HUES64 (cell line): ENCODE results near the gene SCRN3. TPM values are rescaled to one million over a fixed set of nuclear protein-coding genes. Genes with fewer than 3 reads are reported as not detected.
"Not testable (repeated sequence)": the region's sequence is repeated elsewhere in the genome, so short reads cannot be mapped to it uniquely, and the experiment has no call there.

Source experiments
- H3K27ac ChIP-seq: 2 replicates; pipeline ENCODE4 v1.7.0; 2013; ENCODE audit warnings: low read depth, low read length, inconsistent platforms
- H3K27me3 ChIP-seq: 2 replicates; pipeline ENCODE4 v1.6.1; 2013; ENCODE audit warnings: mild to moderate bottlenecking, low read length; ENCODE audit not compliant: insufficient read depth
- H3K36me3 ChIP-seq: 2 replicates; pipeline ENCODE4 v1.6.1; 2013; ENCODE audit warnings: mild to moderate bottlenecking, low read length; ENCODE audit not compliant: insufficient read depth
- H3K4me1 ChIP-seq: 2 replicates; pipeline ENCODE4 v1.6.1; 2013; ENCODE audit warnings: mild to moderate bottlenecking, low read length, moderate library complexity; ENCODE audit not compliant: insufficient read depth
- H3K4me3 ChIP-seq: 2 replicates; pipeline ENCODE4 v1.5.1; 2013; ENCODE audit warnings: mild to moderate bottlenecking, low read length, moderate library complexity
- H3K9ac ChIP-seq: 2 replicates; pipeline ENCODE4 v1.6.1; 2013; ENCODE audit warnings: mild to moderate bottlenecking, low read depth, low read length
- H3K9me3 ChIP-seq: 2 replicates; pipeline ENCODE4 v1.6.1; 2013; ENCODE audit warnings: low read depth, low read length; ENCODE audit not compliant: insufficient read depth
- WGBS: fragments of 150-250, 120-280 bp; methylation state at CpG from one replicate; pipeline ENCODE4 v1.1.7; 2013; ENCODE audit warnings: missing lambda C conversion rate; 5-methylcytosine and 5-hydroxymethylcytosine counted together
- polyA plus RNA-seq, 2 experiments: library from polyadenylated mRNA; stranded (reverse); fragments of 50-300 nt; gene quantifications; one replicate each; pipeline ENCODE4 v1.2.3, GENCODE V29; 2013

SCRN3 gene, protein sequence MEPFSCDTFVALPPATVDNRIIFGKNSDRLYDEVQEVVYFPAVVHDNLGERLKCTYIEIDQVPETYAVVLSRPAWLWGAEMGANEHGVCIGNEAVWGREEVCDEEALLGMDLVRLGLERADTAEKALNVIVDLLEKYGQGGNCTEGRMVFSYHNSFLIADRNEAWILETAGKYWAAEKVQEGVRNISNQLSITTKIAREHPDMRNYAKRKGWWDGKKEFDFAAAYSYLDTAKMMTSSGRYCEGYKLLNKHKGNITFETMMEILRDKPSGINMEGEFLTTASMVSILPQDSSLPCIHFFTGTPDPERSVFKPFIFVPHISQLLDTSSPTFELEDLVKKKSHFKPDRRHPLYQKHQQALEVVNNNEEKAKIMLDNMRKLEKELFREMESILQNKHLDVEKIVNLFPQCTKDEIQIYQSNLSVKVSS
- polyA plus RNA-seq (2013, experiment 1 of 2) = 10.7 TPM
- polyA plus RNA-seq (2013, experiment 2 of 2) = 12.7 TPM

GRCh38 chr2:174395284-174395968 is at the start of gene SCRN3:
Gene SCRN3 (plus strand): TSS chr2:174395730. CDS start chr2:174398284, 2,554 bp downstream.
- Histone ChIP-seq H3K36me3 (no peaks in the 10 kb centered on the region), H3K9me3 (no peaks in the 10 kb centered on the region), H3K4me3 (peak within 1 kb of the TSS; percentile 89), H3K9ac (peak within 1 kb of the TSS; percentile 59), H3K27me3 (no peaks in the 10 kb centered on the region), H3K4me1 (no peaks in the 10 kb centered on the region; the same call in 1 of the 2 replicates), H3K27ac (peak within 1 kb of the TSS; percentile 50; the same call in 1 of the 2 replicates)
- 1% methylated on average over 35 of the region's 35 CpGs for WGBS

GRCh38 chr2:174350018-174350417 is 45.5 kb upstream of the SCRN3 start:
- WGBS = 71% methylated on average over 1 of the region's 2 CpGs
- Histone ChIP-seq H3K27me3 (peaks cover 12% of the 10 kb centered on the region), H3K9me3 (no peaks in the 10 kb centered on the region), H3K4me3 (no peak overlapping the region), H3K4me1 (peaks cover 17% of the 10 kb centered on the region), H3K9ac (no peak overlapping the region), H3K36me3 (peaks cover 12% of the 10 kb centered on the region; the same call in 1 of the 2 replicates), H3K27ac (no peak overlapping the region)

GRCh38 chr2:174350593-174351181 is 44.8 kb upstream of the SCRN3 start:
- no peak overlapping the region for H3K9ac ChIP-seq
- H3K4me3 ChIP-seq = no peak overlapping the region
- peaks cover 5% of the 10 kb centered on the region; the same call in 1 of the 2 replicates for H3K27me3 ChIP-seq
- H3K9me3 ChIP-seq = no peaks in the 10 kb centered on the region
- 95% methylated on average over 1 of the region's 2 CpGs for WGBS
- H3K4me1 ChIP-seq = peaks cover 13% of the 10 kb centered on the region
- H3K27ac ChIP-seq = no peak overlapping the region
- peaks cover 12% of the 10 kb centered on the region; the same call in 1 of the 2 replicates for H3K36me3 ChIP-seq

DNA sequence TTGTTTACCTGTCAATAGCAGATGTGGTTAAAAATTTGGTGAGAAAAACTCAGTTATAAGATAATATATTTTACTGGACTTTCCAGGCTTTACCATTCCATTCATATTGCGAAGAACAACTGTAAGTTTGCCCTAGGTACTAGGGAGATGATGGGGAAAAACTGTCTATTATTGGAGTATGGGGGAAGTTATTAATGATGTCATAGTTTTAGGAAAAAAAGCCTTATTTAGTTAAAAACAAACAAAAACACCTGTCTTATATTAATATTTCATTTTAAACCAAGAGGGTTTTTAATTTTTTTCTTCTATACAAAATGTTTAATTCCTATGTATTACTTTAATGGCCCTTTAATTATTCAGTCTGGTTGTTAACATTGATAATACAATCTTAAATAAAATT is 42.5 kb upstream of the SCRN3 start:
- Histone ChIP-seq H3K36me3 (peaks cover 10% of the 10 kb centered on the region; the same call in 1 of the 2 replicates), H3K4me1 (no peaks in the 10 kb centered on the region)
- WGBS = 80% methylated on average over 1 of the region's 1 CpG

DNA sequence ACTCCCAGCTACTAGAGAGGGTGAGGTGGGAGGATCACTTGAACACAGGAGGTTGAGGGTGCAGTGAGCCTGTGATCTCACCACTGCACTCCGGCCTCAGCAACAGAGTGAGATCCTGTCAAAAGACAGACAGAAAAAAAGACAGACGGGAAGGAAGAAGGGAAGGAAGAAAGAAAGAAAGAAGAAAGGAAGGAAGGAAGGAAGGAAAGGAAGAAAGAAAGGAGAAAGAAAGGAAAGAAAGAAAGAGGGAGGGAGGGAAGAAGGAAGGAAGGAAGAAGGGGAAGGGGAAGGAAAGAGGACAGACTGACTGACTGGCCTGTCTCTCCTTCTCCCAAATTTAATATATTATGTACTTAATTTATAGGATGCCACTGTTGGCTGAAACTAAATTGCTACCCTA is 39.2 kb upstream of the SCRN3 start:
- H3K4me3 ChIP-seq = no peak overlapping the region
- no peaks in the 10 kb centered on the region for H3K9me3 ChIP-seq
- no peak overlapping the region for H3K27ac ChIP-seq
- no peaks in the 10 kb centered on the region for H3K4me1 ChIP-seq
- no peaks in the 10 kb centered on the region for H3K36me3 ChIP-seq
- 92% methylated on average over 2 of the region's 2 CpGs for WGBS
- H3K27me3 ChIP-seq = no peaks in the 10 kb centered on the region
- no peak overlapping the region for H3K9ac ChIP-seq

More for the DNA sequence above, 42.5 kb upstream of the SCRN3 start:
- no peak overlapping the region for H3K4me3 ChIP-seq
- H3K9ac ChIP-seq = no peak overlapping the region
- H3K27me3 ChIP-seq = no peaks in the 10 kb centered on the region
- H3K9me3 ChIP-seq = no peaks in the 10 kb centered on the region
- H3K27ac ChIP-seq = no peak overlapping the region

GRCh38 chr2:174359663-174360062 is 35.9 kb upstream of the SCRN3 start:
- not testable (repeated sequence) for H3K27me3 ChIP-seq, H3K4me3 ChIP-seq, H3K4me1 ChIP-seq, H3K9ac ChIP-seq, H3K27ac ChIP-seq
- peaks cover 14% of the 10 kb centered on the region; the same call in 1 of the 2 replicates for H3K9me3 ChIP-seq
- H3K36me3 ChIP-seq = peaks cover 13% of the 10 kb centered on the region; the same call in 1 of the 2 replicates
- WGBS = 97% methylated on average over 4 of the region's 4 CpGs

DNA sequence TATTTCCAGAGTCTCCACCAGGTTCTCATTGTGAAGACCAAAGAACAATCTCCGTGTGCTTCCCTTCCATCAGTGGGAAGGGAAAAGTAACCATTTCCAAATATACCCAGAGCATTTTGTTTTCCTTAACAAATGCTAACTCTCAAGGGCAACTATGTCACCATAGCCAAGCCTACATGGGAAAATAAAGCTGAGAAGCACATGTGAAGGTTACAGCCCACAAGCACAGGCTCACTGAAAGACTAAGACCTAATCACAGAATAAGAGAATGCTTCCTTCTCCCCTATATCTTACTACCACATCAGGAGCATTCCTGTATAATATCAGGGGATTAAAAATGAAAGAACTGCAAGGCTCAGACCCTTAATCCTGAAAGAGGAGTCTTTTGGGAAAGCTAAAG is 32.6 kb upstream of the SCRN3 start:
- Histone ChIP-seq H3K36me3 (peaks cover 18% of the 10 kb centered on the region; the same call in 1 of the 2 replicates), H3K9ac (no peak overlapping the region)

GRCh38 chr2:174363492-174364225 is 31.9 kb upstream of the SCRN3 start:
- not testable (repeated sequence) for H3K9ac ChIP-seq
- peaks cover 18% of the 10 kb centered on the region; the same call in 1 of the 2 replicates for H3K36me3 ChIP-seq
- 95% methylated on average over 6 of the region's 6 CpGs for WGBS

More for the DNA sequence above, 32.6 kb upstream of the SCRN3 start:
- WGBS = 91% methylated on average over 1 of the region's 1 CpG
- Histone ChIP-seq H3K27me3 (no peaks in the 10 kb centered on the region), H3K27ac (no peak overlapping the region), H3K9me3 (peaks cover 18% of the 10 kb centered on the region; the same call in 1 of the 2 replicates), H3K4me1 (no peaks in the 10 kb centered on the region), H3K4me3 (no peak overlapping the region)

DNA sequence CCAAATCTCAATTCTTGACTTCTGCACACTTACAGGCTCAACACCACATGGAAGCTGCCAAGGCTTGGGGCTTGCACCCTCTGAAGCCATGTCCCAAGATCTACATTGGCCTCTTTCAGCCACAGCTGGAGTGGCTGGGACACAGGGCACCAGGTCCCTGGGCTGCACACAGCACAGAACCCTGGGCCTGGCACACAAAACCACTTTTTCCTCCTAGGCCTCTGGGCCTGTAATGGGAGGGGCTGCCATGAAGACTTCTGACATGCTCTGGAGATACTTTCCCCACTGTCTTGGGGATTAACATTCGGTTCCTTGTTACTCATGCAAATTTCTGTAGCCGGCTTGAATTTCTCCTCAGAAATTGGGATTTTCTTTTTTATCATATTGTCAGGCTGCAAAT is 30.9 kb upstream of the SCRN3 start:
- Histone ChIP-seq H3K27me3 (no peaks in the 10 kb centered on the region), H3K4me1 (no peaks in the 10 kb centered on the region), H3K4me3 (no peak overlapping the region), H3K27ac (no peak overlapping the region), H3K9ac (no peak overlapping the region), H3K9me3 (peaks cover 18% of the 10 kb centered on the region; the same call in 1 of the 2 replicates), H3K36me3 (peaks cover 18% of the 10 kb centered on the region; the same call in 1 of the 2 replicates)
- WGBS = 98% methylated on average over 2 of the region's 2 CpGs

More at GRCh38 chr2:174363492-174364225, 31.9 kb upstream of the SCRN3 start:
- not testable (repeated sequence) for H3K27ac ChIP-seq, H3K4me3 ChIP-seq, H3K27me3 ChIP-seq, H3K4me1 ChIP-seq
- peaks cover 18% of the 10 kb centered on the region; the same call in 1 of the 2 replicates for H3K9me3 ChIP-seq

DNA sequence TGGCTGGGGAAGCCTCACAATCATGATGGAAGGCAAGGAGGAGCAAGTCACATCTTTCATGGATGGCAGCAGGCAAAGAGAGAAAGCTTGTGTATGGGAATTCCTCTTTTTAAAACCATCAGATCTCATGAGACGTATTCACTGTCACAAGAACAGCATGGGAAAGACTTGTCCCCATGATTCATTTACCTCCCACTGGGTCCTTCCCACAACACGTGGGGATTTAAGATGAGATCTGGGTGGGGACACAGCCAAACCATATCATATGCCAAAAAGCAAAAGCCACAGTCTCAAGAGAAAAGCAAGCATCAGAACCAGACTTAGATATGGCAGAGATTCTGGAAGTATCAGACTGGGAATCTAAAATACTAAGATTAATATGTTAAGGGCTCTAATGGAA is 30.0 kb upstream of the SCRN3 start:
- Histone ChIP-seq H3K27me3 (no peaks in the 10 kb centered on the region), H3K4me3 (no peak overlapping the region), H3K36me3 (peaks cover 18% of the 10 kb centered on the region; the same call in 1 of the 2 replicates), H3K4me1 (no peaks in the 10 kb centered on the region), H3K27ac (no peak overlapping the region), H3K9me3 (peaks cover 18% of the 10 kb centered on the region; the same call in 1 of the 2 replicates), H3K9ac (no peak overlapping the region)
- 85% methylated on average over 2 of the region's 2 CpGs for WGBS
